GM21360 (cell line): Measurements from ENCODE around the gene PTPRE.
"Not testable (repeated sequence)": the region's sequence is repeated elsewhere in the genome, so short reads cannot be mapped to it uniquely, and the experiment has no call there.

Experiments
- ATAC-seq: cut with Tn5 transposase; IDR thresholded peaks from one replicate; pipeline ENCODE4 v1.9.1; 2021; ENCODE audit warnings: mild to moderate bottlenecking, moderate library complexity; ENCODE audit not compliant: unreplicated experiment

The PTPRE gene

DNA sequence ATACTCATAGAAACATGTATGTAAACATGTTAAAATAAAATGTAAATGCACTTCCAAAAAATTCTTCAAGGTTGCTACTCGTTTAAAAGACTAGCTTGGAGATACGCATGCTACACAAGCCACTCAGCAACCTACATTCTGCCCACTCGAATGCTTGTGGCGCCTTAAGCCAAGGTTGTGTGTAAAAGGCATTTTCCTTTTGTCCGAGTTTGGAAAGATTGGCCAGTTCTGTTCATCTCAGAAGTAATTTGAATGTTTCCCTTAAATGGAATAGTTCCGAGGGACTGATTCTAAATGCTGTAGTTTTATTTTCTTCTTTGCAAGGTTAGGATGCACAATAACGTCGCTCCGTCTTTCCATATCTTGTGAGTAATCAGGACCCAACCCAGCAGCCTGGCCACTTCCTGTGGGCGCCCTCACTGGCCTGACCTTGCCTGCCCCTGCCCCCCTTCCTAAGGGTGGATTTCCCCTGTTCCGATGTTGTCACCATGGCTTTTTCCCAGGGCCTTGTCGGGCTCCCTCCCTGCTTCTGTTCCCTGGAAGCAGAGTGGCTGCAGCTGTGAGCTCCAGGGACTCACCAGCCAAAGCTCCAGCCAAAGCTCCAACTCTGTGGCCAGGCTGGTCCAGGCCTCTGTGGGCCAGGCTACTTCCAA, 70.6 kb downstream of the PTPRE start:
- ATAC-seq, result no peak

DNA sequence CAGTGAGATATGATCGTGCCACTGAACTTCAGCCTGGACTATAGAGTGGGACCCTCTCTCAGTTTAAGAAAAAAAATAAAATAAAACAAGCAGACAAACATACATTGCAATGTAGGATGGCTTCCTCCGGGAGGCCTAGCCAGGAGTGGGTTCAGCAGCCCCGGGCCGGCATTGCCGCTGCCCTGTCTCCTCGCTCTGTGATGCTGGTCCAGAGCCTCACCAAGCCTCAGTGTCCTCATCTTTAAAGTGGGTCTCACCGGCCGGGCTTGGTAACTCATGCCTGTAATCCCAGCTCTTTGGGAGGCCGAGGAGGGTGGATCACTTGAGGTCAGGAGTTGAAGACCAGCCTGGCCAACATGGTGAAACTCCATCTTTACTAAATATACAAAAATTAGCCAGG, 71.6 kb downstream of the PTPRE start:
- no peak for ATAC-seq

DNA sequence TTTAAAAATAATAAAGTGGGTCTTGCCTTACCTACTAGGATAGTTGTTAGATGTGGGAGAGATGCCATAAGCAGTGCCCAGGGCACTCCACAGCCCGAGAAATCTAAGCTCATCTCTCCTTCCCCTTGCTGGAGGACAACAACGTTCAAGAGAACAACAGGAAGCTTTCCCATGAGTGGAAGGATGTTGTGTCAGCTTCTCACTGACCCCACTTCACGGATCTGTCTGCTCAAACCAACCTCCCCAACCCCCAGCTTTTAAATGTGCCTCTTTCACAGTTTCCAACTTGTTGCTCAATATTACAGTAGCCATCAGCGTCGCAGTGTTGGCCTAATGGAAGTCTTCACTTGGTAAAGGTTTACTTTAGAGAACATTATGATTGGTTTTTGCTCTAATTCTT, 72.1 kb downstream of the PTPRE start:
- no peak for ATAC-seq

DNA sequence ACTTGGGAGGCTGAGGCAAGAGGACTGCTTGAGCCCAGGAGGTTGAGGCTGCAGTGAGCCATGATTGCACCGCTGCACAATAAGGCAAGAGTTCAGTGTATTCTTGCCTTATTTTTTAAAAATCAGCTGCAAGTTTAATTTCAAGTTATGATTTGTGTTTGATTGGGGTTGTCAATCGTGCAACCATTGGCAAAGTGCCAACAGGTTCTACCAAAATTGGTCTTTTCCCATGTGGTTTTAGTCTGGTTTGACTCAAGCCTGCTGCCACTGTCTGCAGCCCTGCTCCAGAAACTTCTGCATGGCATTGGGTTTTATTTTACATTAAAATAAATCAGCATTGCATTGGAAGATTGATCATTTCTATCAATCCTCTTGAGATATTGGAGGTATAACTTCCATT, 72.7 kb downstream of the PTPRE start:
- ATAC-seq, result no peak

DNA sequence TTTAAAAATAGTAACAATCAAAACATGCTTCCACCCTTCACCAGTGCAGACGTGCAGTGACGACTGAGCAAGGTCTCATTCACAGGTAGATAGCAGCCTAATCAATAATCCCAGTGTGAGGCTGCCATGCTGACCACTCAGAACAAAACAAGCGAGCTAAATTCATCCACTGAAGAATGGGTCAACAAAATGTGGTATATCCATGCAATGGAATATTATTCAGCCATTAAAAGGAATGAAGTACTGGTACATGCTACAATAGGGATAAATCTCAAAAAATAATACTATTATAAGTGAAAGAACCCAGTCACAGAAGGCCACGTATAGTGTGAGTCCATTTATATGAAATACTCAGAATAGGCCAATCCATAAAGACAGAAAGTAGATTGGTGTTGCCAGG, 74.0 kb downstream of the PTPRE start:
- ATAC-seq, result no peak

DNA sequence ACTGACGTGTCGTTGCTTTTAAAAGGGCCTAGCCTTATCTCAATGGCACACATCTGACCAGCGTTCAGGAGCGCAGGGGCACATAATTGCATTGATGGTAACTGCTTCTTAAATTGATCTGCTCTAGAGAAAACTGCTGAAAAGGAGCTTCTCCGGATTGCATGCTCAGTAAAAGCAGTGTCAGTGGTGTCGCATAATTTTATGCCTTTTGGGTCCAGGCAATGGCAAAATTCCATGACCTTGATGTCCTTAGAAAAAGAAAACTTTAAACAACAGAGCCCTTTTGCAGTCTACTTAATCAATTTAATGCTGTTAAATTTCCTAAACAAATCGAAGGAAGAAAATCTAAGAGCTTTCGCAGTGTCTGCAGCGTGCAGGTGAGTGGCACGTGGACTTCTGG, 75.7 kb downstream of the PTPRE start:
- no peak for ATAC-seq

DNA sequence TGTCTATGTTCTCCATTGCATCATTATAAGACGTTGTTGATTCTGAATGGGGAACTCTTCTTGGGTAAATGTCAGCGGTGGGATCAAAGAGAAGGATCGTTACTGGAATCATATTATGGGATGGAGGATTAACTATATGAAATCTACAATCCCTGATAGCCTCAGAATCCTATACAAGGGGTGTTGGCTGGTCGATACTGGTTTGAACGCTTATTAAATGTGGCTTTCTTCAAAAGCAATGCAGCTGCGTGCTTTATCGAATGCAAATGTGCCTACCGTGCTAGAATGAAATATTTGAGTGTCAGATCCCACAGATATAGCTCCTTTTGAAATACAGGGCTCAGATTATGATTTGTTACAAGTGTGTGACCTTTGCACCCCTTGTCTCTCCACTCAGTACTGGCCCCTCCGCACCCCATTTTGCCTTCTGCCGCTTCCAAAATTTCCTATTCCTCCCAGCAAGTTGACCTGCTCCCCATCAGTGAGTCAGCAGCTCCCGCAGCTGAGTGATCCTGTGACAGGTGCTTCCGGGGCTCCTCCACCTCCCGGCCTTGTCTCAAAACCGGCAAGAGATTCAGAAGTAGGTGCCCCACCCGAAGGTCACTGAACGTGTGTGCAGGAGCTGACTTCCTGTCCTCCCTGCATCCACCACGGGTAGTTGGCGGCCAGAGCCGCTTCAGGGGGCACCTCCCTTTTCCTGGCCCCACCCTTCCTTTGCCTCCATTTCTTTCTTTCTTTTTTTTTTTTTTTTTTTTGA, 76.6 kb downstream of the PTPRE start:
- no peak for ATAC-seq

DNA sequence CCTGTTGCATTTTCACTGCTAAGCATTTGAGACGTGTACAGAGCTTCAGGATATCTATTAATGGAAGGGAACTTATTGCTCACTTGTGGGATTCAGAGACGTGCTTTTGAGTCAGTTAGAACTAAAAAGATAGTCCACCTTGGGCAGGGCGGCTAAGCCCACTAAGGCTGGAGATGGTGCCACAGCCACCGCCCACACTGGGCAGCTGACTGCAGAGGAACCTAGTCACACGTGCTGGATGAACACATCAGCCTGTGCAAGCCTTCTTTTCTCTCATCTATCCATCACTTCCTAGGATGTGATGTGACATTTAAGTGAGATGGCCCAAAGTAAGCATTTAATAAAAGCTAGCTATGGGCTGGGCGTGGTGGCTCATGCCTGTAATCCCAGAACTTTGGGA, 78.0 kb downstream of the PTPRE start:
- no peak for ATAC-seq

DNA sequence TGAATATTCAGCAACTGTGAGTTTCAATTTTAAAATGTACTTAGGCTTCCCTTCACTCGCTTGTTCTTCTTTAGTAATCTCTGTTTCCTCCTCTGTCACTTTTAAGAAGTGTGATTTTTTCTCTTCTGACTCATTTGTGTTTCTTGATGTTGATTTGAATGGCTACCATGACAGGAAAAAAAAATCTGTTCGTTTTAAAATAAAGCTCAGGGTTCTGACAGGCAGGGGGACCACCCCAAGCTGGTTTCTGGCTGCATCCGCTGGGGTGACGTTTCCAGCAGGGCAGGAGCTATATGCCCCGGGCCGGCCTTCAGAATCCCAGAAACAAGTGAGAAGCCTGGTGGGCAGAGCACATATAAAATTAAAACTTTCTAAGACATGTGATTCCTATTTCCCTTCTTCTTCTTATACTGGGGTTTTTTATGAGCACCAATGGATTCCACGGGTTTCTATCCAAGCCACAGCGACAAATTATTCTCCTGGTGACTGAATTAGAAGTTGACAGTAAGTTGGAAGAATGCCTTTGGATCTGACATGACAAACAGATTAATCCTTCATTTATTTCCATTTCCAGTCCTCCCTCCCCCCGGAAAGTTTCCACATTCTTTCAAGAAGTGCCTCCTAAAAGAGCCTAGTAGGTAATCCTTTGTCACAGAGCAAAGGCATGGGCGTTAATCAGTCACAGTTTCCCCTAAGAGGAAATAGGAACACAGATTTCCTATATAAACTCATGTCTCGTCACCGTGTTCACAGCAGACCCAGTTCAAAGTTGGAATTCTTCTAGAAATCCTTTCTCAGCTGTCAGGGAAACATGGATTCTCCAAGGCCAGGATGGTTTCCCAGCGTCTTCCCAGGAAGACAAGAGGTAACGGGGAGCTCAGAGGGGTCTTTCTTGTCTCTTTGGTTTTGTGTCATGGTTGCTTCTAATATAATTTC, 79.9 kb downstream of the PTPRE start:
- ATAC-seq, result no peak

DNA sequence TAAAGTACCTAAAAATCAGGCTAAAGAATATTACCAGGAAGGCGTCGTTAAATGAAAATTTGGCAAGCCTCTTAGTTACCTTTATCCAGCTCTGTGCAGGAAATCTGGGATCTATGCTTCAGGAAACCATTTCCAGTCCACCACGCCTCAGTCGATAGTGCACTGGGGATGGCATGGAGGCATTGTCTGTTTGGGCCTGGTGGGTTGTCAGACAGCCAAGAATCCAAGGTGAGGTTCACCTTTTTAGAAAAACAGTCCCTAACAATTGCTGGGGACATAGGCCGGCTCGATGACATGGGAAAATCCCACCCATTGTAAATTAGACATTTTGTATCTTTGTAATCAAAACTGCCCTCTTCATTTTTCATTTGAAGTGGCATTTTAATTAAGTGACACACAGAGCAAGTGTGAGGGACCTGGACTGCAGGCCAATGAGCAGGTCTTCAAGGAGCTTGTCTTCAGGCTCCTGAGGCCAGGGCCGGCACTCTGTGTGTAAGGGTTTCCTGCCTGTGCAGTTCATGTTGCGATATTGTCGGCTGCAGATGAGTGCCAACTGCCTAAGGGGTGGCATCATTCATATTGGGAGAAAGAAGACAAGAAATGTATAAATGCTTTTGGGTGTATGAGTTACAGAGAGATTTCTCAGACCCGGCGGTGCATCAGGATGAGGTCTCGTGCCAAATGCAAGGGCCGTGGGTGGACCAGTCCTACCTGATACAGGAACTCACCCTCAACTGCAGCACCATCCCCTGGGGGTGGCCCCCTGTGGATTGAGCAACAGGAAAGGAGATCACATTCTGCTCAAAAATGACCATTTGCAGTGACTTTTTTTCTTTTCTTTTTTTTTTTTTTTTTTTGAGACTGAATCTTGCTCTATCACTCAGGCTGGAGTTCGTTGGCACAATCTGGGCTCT, 80.8 kb downstream of the PTPRE start:
- no peak for ATAC-seq

DNA sequence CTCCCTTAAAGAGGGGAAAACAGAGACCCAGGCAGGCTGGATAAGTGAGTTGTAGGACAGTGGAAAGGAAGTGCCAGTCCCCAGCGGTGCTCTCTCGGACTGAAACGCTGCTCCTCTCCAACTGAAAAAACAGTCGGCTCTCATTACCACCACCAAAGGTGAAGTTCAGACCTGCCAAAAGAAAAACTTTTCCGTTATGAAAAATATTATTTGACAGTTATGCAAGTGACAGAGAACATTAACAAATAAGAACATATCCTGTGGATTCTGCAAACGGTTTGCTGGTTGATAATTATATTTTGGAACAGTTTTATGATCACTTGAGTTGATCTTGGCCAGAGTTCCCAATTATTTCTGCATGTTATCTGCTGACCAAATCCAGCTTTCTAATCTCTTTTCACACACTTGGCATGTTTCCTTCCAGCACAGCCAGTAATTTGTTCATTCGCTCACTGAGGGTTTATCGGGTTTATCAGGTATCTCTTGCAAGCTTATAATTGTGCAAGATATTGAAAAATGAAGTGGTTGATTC, 82.6 kb downstream of the PTPRE start:
- no peak for ATAC-seq

DNA sequence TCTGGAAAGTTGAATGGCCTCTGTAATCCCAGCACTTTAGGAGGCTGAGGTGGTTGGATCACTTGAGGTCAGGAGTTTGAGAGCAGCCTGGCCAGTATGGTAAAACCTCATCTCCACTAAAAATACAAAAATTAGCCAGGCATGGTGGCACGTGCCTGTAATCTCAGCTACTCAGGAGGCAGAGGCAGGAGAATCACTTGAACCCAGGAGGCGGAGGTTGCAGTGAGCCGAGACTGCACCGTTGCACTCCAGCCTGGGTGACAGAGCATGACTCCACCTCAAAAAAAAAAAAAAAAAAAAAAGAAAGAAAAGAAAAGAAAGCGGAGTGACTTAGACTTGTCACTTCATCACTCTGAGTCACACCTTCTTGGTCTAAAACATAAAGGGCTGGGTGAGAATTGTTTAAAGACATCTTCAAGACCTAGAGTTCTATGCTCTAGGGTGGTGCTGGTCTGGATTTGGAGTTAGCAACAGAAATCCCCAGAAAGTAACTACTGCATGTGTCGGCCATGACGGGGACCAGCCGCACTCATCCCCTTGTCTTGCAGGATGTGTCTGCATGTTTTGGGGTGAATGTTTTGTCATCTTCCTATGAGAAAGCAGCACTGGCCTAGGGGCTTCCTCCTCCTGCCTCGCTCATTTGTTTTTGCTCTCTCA, 83.4 kb downstream of the PTPRE start:
- not testable (repeated sequence) for ATAC-seq

DNA sequence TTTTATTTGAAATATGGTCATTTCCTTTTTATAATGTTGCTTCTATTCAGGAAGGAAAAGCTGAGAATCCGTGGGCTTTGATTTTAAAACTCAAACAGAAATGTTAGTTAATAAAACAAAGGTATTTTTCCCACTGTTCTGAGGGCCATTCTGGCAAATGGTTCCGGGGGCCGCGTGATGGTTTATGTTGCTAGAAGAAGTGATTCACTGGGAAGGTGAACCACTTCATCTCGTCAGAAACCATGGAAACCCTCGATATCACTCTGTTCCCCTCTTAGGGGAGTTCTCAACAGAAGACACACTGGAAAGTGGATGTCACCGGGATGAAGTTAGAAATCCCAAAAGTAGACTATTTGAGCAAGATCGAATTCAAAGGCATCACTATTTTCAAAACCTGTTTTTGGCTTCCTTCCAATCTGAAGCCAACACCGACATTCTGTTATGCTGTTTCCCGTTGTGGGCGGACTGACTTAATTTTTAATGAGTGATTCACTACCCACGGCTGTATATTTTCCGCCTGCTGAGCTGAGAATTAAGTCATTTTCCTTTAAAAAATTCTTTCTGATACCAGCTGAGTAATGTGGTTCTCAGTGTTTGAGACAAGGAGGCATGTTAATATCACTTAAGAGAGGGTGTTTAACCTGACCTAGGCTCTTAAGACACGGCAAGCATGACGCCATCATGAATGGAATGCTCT, 84.1 kb downstream of the PTPRE start:
- ATAC-seq, result no peak

DNA sequence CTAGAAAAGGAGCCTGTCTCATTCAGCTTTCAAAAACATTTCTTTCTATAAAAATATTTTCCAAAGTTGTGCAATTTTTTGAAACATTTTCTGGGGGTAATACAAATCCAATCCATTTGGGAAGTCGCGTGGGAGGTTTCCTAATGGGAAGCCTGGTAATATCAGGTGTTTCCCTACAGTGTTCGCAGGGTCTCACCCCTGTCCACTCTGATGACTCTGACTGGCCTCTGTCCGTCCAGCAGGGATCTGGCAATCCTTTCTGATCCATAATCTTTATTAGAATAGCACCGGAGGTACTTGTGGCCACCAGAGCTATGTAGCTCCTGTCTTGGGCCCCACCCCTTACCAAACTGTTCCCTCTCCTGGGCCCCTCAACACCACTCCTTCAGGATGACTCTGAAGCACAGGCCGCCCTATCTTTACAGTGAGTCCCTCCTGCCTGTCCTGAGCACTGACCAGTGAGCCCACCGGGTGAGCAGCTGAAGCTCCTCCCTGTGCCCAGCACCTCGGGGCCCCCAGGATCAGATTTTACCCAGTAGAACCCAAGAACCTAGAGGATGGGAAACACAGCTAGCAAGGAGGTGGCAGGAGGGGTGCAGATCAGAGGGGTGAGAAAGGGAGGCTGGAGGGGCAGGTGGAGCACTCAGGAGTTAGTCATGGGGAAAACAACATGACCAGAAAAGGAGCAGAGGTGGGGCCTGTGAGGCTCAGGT, 84.8 kb downstream of the PTPRE start:
- ATAC-seq, result no peak

DNA sequence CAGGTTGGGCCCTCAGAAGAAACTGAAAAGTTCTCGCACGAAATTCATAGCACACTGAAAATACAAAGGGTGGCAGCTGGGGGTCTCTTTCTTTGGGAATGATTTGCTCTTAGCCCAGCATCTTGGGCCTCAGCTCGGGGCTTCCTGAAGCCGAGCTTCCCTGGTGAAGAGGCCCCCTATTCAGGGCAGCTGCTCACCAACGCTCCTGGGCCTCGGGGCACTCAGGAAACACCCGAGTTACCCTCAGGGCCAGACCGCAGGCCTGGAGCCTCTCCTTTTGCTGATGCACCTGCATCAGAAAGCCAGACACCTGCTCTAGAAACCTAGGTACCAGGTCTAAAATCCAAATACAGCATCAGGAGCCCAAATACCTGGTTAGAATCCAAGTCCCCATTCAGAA, 85.5 kb downstream of the PTPRE start:
- ATAC-seq, result no peak

DNA sequence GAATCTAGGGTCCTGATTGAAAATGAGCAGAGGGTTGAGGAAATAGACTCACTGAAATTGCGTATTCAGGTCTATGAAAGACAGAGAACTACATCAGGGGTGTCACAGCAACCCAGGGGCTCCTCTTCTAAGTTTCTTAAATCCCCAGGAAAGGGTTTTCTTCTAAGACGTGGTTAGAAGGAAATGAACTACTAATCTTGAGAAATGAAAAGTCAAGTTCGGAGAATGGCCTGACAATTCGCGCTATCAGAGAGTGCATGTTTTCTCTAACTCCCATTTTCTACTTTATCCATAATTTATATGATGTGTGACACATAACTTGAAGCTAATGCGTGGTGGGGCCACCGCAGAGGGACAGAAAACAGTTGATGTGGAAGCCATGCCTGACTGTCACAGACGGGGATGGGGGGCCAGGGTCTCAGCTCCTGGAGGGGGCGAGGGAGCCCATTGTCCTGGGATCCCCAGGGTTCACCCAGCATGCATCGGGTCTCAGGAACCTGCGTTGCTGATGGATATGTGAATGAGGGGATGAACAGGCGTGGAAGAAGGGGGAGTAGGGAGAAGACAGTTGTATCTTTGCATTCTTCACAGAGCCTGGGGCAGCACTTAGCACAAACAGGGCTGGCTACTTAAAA, 86.3 kb downstream of the PTPRE start:
- no peak for ATAC-seq

DNA sequence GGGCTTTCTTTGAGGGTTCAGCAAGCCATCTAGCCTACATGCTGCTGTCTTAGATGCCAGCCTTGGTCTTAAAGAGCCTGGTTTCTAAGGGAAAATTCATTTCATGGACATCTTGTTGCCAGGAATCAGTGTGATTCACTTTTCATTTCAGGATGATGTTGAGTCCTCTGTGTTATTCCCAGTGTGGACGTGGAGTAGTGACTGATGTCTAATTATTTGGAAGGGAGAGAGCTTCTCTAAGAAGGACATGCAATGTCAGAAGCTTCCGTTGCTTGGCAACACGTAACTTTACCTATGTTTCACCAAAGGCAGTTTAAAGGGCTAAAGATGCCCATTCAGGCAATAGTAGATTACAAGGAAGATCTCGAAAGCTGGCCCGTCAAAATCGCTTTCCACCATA, 89.0 kb downstream of the PTPRE start:
- no peak for ATAC-seq

DNA sequence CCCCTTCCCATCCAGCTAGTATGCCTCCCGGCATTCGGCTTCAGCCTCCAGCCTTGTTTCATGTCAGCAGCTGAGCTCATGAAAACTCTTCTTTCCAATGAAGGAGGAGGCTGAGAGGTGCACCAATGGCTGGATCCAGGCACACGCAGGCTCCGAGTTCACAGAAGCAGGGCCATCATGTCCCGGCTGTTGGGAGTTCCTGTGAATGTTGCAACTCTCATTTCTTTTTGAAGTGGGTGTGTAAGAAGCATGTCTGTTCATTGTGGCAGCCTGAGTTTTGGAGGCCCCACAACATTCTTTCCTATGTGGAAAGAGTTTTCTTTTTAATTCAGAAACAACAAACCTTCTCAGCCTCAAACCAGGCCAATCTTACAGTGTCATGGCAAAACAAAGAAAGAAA, 89.7 kb downstream of the PTPRE start:
- ATAC-seq, result no peak
